Right kidney (tissue), 1 donor: ENCODE results near the gene LAMA2.

Experiments
- DNase-seq: peaks from one replicate; pipeline ENCODE4 v3.0.0-alpha.2; 2016

The LAMA2 gene

GRCh38 chr6:129525055-129525454 lies 642.1 kb downstream of the LAMA2 start:
- no peak for DNase-seq

GRCh38 chr6:129534926-129535325 lies 652.0 kb downstream of the LAMA2 start:
- no peak for DNase-seq

GRCh38 chr6:129536271-129536670 lies 653.3 kb downstream of the LAMA2 start:
- DNase-seq, result no peak

- no peak for DNase-seq
Measured at GRCh38 chr6:129539032-129539431, 656.1 kb downstream of the LAMA2 start.

DNA sequence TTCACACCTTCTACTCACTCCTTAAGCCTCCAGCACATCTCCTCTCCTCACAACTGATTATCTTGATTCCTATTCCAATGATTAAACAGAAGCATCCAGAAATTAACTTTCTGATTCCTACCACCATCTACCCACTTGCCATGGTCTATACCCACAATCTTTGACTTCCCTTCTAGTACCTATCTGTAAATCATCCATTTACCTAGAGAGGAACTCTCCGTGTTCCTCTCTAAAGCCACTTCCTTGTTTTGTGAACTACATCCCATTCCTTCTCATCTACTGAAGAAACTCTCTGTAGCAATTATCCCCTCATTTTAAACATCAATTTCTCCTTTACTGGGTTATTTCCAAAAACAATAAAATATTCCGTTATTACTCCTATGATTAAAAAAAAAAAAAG lies 659.8 kb downstream of the LAMA2 start:
- no peak for DNase-seq

DNA sequence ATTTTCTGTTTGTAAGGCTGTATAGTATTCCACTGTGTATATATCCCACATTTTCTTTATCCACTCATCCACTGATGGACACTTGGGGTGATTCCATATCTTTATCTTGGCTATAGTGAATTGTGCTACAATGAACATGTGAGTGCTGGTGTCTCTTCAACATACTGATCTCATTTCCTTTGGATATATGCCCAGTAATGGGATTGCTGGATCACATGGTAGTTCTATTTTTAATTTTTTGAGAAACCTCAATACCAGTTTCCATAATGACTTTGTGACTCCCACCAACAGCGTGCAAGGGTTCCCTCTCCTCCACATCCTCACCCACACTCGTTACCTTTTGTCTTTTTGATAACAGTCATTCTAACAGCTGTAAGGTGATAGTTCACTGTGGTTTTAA lies 661.0 kb downstream of the LAMA2 start:
- no peak for DNase-seq

GRCh38 chr6:129544892-129545612 lies 662.1 kb downstream of the LAMA2 start:
- no peak for DNase-seq

- DNase-seq, result no peak
Measured at GRCh38 chr6:129546702-129547101, 663.8 kb downstream of the LAMA2 start.

GRCh38 chr6:129551486-129551885 lies 668.5 kb downstream of the LAMA2 start:
- DNase-seq, result no peak

- DNase-seq, result no peak
Measured at GRCh38 chr6:129552413-129552812, 669.5 kb downstream of the LAMA2 start.

- no peak for DNase-seq
Measured at GRCh38 chr6:129555206-129555832, 672.4 kb downstream of the LAMA2 start.

- no peak for DNase-seq
Measured at GRCh38 chr6:129558248-129558647, 675.3 kb downstream of the LAMA2 start.

GRCh38 chr6:129565366-129565765 lies 682.4 kb downstream of the LAMA2 start:
- no peak for DNase-seq

DNA sequence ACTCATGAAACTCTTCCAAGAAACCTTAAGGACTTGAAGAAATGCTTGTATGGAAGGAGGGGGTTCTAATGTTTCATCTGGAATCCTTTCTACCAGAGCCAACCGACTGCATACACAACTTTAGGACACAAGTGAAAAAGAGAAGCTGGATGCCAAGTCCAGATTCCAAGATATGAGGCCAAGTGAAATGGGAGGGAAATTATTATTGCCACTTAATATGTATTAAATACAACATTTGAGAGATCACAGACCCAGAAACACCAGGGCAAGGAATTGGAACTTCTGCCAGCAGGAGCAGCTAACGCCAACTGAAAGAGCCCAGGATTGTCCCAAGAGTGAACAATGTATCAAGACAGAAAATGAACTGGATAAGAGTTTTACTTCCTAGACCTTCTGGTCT lies 682.9 kb downstream of the LAMA2 start:
- DNase-seq, result no peak
